H1 (cell line): Measurements from ENCODE around the gene CFAP44.

Source experiments
- CTCF ChIP-seq, 3 experiments: IDR thresholded peaks; 1 replicate in 2 of 3; 2 replicates in 1 of 3; pipeline versions ENCODE4 v1.5.1 to v1.6.1; 2011; ENCODE audit warnings: low read length in 3 of 3, mild to moderate bottlenecking in 3 of 3, inconsistent platforms in 2 of 3, low read depth in 1 of 3, moderate library complexity in 1 of 3; ENCODE audit not compliant: insufficient read depth in 1 of 3; ENCODE audit errors: control extremely low read depth in 1 of 3
- EZH2 ChIP-seq: fragments of 200-600 bp; sonication (generic); IDR thresholded peaks from 2 replicates; pipeline ENCODE4 v1.7.1; 2012; ENCODE audit warnings: low read depth, mild to moderate bottlenecking, moderate library complexity, low read length, inconsistent platforms; ENCODE audit not compliant: severe bottlenecking

DNA sequence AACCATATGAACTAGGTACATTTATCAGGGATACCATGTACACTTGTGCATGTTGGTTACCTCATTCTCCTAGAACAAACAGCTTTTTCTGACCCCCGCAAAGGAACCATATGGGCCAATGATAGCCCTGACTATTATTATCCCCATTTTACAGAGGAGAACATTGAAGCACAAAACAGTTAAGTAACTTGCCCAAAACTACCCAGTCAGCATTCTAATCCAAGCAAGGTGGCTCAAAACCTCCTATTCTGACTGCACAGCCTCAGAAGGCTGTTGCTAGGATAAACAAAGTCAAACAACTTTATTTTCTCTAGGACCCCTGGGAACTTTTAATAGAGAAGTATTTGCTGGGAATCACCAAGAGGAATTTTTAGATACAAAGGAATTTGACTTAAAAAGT, 36.7 kb downstream of the CFAP44 start:
- TF ChIP-seq CTCF (IDR thresholded peaks at IDR 0.05; ENCODE audit: control extremely low read depth in 1 of 3, insufficient read depth in 1 of 3, low read depth in 1 of 3, low read length in 3 of 3) (no peak), EZH2 (no peak)
